IMR-90 (cell line): Measurements from ENCODE around the gene MOB3B. TPM values are rescaled to one million over a fixed set of nuclear protein-coding genes. Genes with fewer than 3 reads are reported as not detected.

Source experiments
- ATAC-seq: fragments of 200-7000 bp; cut with Tn5 transposase; 2 replicates; pipeline ENCODE4 v1.9.1; 2020; ENCODE audit warnings: low read depth, mild to moderate bottlenecking, moderate library complexity
- BruUV-seq: library from RNA; stranded (reverse); fragments of 400-500 nt; replicated peaks from 2 replicates; lab custom pipeline; 2021; lab: Mats Ljungman, UMichigan
- CTCF ChIA-PET: fragments of 300-600 bp; formaldehyde crosslinking; extraction: SDS; loops from one replicate; lab custom pipeline; 2021; ENCODE audit warnings: antibody characterized with exemption; lab: Yijun Ruan, JAX
- POLR2A ChIA-PET: fragments of 300-600 bp; sonication (Branson Sonifier 250); formaldehyde crosslinking; loops from one replicate; lab custom pipeline; 2022; ENCODE audit warnings: antibody characterized with exemption; ENCODE audit not compliant: unreplicated experiment; lab: Charles Lee
- DNase-seq: peaks from one replicate; pipeline ENCODE4 v3.0.0; 2013
- H2AFZ ChIP-seq: replicated peaks from 2 replicates; pipeline ENCODE3; 2013; ENCODE audit warnings: low read length, mild to moderate bottlenecking; ENCODE audit not compliant: poor library complexity
- H2AK5ac ChIP-seq: 2 replicates; pipeline ENCODE4 v1.6.1; 2013; ENCODE audit warnings: low read depth, low read length, inconsistent platforms
- H2AK9ac ChIP-seq: replicated peaks from 2 replicates; pipeline ENCODE3; 2013; ENCODE audit warnings: mild to moderate bottlenecking, low read depth, low read length, moderate library complexity; ENCODE audit not compliant: poor library complexity
- H2BK120ac ChIP-seq: 2 replicates; pipeline ENCODE4 v1.6.1; 2013; ENCODE audit warnings: low read depth, low read length, inconsistent platforms
- H2BK15ac ChIP-seq: 3 replicates; pipeline ENCODE4 v1.6.1; 2013; ENCODE audit warnings: low read depth, low read length, inconsistent platforms
- H2BK20ac ChIP-seq: 2 replicates; pipeline ENCODE4 v1.6.1; 2013; ENCODE audit warnings: low read depth, mild to moderate bottlenecking, inconsistent platforms, low read length, moderate library complexity
- H2BK5ac ChIP-seq: 2 replicates; pipeline ENCODE4 v1.6.1; 2013; ENCODE audit warnings: mild to moderate bottlenecking, low read depth, low read length, inconsistent platforms; ENCODE audit not compliant: poor library complexity, severe bottlenecking
- H3K14ac ChIP-seq: replicated peaks from 2 replicates; pipeline ENCODE4 v1.6.1; 2013; ENCODE audit warnings: low read depth, low read length, inconsistent platforms
- H3K18ac ChIP-seq: 2 replicates; pipeline ENCODE4 v1.6.1; 2013; ENCODE audit warnings: low read depth, low read length, control low read depth
- H3K23ac ChIP-seq: 2 replicates; pipeline ENCODE4 v1.6.1; 2013; ENCODE audit warnings: low read depth, low read length, inconsistent platforms
- H3K27ac ChIP-seq: 2 replicates; pipeline ENCODE4 v1.5.1; 2013; ENCODE audit warnings: mild to moderate bottlenecking, control low read depth, low read length; ENCODE audit not compliant: insufficient read depth
- H3K27me3 ChIP-seq: 2 replicates; pipeline ENCODE4 v1.6.1; 2013; ENCODE audit warnings: low read length; ENCODE audit not compliant: control insufficient read depth, insufficient read depth
- H3K36me3 ChIP-seq: 2 replicates; pipeline ENCODE4 v1.6.1; 2013; ENCODE audit warnings: low read length, mixed read lengths; ENCODE audit not compliant: control insufficient read depth, insufficient read depth
- H3K4ac ChIP-seq: 2 replicates; pipeline ENCODE4 v1.6.1; 2013; ENCODE audit warnings: low read depth, low read length, inconsistent platforms
- H3K4me1 ChIP-seq: 2 replicates; pipeline ENCODE4 v1.6.1; 2013; ENCODE audit warnings: low read length, mixed read lengths; ENCODE audit not compliant: control insufficient read depth, insufficient read depth
- H3K4me2 ChIP-seq: 2 replicates; pipeline ENCODE4 v1.6.1; 2013; ENCODE audit warnings: low read depth, mild to moderate bottlenecking, control low read depth, low read length, moderate library complexity
- H3K4me3 ChIP-seq: 2 replicates; pipeline ENCODE4 v1.5.1; 2013; ENCODE audit warnings: low read depth, mild to moderate bottlenecking, control low read depth, low read length, moderate library complexity; ENCODE audit not compliant: insufficient read depth
- H3K56ac ChIP-seq: 2 replicates; pipeline ENCODE4 v1.6.1; 2013; ENCODE audit warnings: low read length, inconsistent platforms; ENCODE audit not compliant: insufficient read depth; ENCODE audit errors: extremely low read depth
- H3K79me1 ChIP-seq, 2 experiments: 2 replicates each; pipeline ENCODE4 v1.6.1; 2013; ENCODE audit warnings: low read length in 2 of 2, inconsistent platforms in 1 of 2, low read depth in 1 of 2
- H3K9ac ChIP-seq: 2 replicates; pipeline ENCODE4 v1.6.1; 2013; ENCODE audit warnings: low read depth, low read length, control low read depth
- H3K9me1 ChIP-seq: 2 replicates; pipeline ENCODE4 v1.6.1; 2013; ENCODE audit warnings: low read length, inconsistent platforms; ENCODE audit not compliant: insufficient read depth
- H3K9me3 ChIP-seq: 2 replicates; pipeline ENCODE4 v1.6.1; 2013; ENCODE audit warnings: low read length; ENCODE audit not compliant: control insufficient read depth, insufficient read depth
- H4K20me1 ChIP-seq: 2 replicates; pipeline ENCODE4 v1.6.1; 2013; ENCODE audit warnings: low read length, inconsistent platforms; ENCODE audit not compliant: insufficient read depth
- H4K5ac ChIP-seq: 2 replicates; pipeline ENCODE4 v1.6.1; 2013; ENCODE audit warnings: mild to moderate bottlenecking, low read depth, low read length, control low read depth
- H4K8ac ChIP-seq, 2 experiments: 2 replicates each; pipeline ENCODE4 v1.6.1; 2013; ENCODE audit warnings: low read depth in 2 of 2, low read length in 2 of 2, control low read depth in 1 of 2, inconsistent platforms in 1 of 2
- H4K91ac ChIP-seq: 2 replicates; pipeline ENCODE4 v1.6.1; 2013; ENCODE audit warnings: low read depth, low read length, inconsistent platforms; ENCODE audit not compliant: insufficient read depth
- BHLHE40 ChIP-seq: fragments of 150-350 bp; IDR thresholded peaks from 2 replicates; pipeline ENCODE4 v1.6.1; 2016; ENCODE audit warnings: mild to moderate bottlenecking, low read depth, low read length
- CEBPB ChIP-seq: IDR thresholded peaks from 2 replicates; pipeline ENCODE4 v1.6.1; 2012; ENCODE audit warnings: low read depth, low read length, improper control_type of control experiment
- CHD1 ChIP-seq: IDR thresholded peaks from 2 replicates; pipeline ENCODE4 v1.6.1; 2012; ENCODE audit warnings: low read depth, low read length, improper control_type of control experiment
- CTCF ChIP-seq: conservative IDR thresholded peaks from 2 replicates; pipeline ENCODE4 v1.5.1; 2012; ENCODE audit warnings: mild to moderate bottlenecking, low read depth, low read length, improper control_type of control experiment
- ELK1 ChIP-seq: fragments of 150-350 bp; IDR thresholded peaks from 2 replicates; pipeline ENCODE4 v1.6.1; 2016; ENCODE audit warnings: low read depth, mild to moderate bottlenecking, low read length, moderate library complexity, borderline replicate concordance
- FOS ChIP-seq: fragments of 150-350 bp; IDR thresholded peaks from 2 replicates; pipeline ENCODE4 v1.6.1; 2016; ENCODE audit warnings: low read depth, low read length
- MAFK ChIP-seq: IDR thresholded peaks from 2 replicates; pipeline ENCODE4 v1.6.1; 2012; ENCODE audit warnings: low read depth, low read length, improper control_type of control experiment
- MAZ ChIP-seq: IDR thresholded peaks from 2 replicates; pipeline ENCODE4 v1.6.1; 2012; ENCODE audit warnings: low read depth, mild to moderate bottlenecking, low read length, improper control_type of control experiment, moderate library complexity, borderline replicate concordance
- MXI1 ChIP-seq: IDR thresholded peaks from 2 replicates; pipeline ENCODE4 v1.6.1; 2012; ENCODE audit warnings: low read depth, mild to moderate bottlenecking, low read length, moderate library complexity, borderline replicate concordance
- NFE2L2 ChIP-seq: fragments of 150-350 bp; IDR thresholded peaks from 2 replicates; pipeline ENCODE4 v1.6.1; 2016; ENCODE audit warnings: low read depth, mild to moderate bottlenecking, low read length
- POLR2A ChIP-seq: IDR thresholded peaks from 2 replicates; pipeline ENCODE4 v1.6.1; 2012; ENCODE audit warnings: mild to moderate bottlenecking, low read depth, low read length
- RAD21 ChIP-seq: IDR thresholded peaks from 2 replicates; pipeline ENCODE4 v1.6.1; 2012; ENCODE audit warnings: low read length, improper control_type of control experiment
- RCOR1 ChIP-seq: IDR thresholded peaks from 2 replicates; pipeline ENCODE4 v1.6.1; 2012; ENCODE audit warnings: mild to moderate bottlenecking, low read length, improper control_type of control experiment; ENCODE audit not compliant: insufficient replicate concordance
- RFX5 ChIP-seq: IDR thresholded peaks from 2 replicates; pipeline ENCODE4 v1.8.0; 2012; ENCODE audit warnings: low read depth, mild to moderate bottlenecking, low read length, moderate library complexity
- SMC3 ChIP-seq: fragments of 150-350 bp; IDR thresholded peaks from 2 replicates; pipeline ENCODE4 v1.6.1; 2016; ENCODE audit warnings: low read depth, mild to moderate bottlenecking, antibody characterized with exemption, low read length, moderate library complexity
- USF2 ChIP-seq: fragments of 150-350 bp; IDR thresholded peaks from 2 replicates; pipeline ENCODE4 v1.6.1; 2017; ENCODE audit warnings: mild to moderate bottlenecking, antibody characterized with exemption, low read length, low read depth
- WGBS, 2 experiments: methylation state at CpG; one replicate each; pipeline versions ENCODE4 v1.1.5 to v1.1.7; 2013; ENCODE audit warnings: missing lambda C conversion rate in 2 of 2; ENCODE audit not compliant: insufficient read length in 1 of 2; ENCODE audit errors: extremely low coverage in 2 of 2; 5-methylcytosine and 5-hydroxymethylcytosine counted together
- dilution Hi-C: fragments of 300-500 bp; cut with HindIII; formaldehyde crosslinking; loops from one replicate; pipeline ENCODE4 v1.14.3; 2018; ENCODE audit warnings: low sequenced_read_pairs; ENCODE audit not compliant: unreplicated experiment
- in situ Hi-C: fragments of 300-500 bp; cut with MboI; formaldehyde crosslinking; loops from 3 replicates; pipeline ENCODE4 v1.14.3; 2019; ENCODE audit warnings: low sequenced_read_pairs, inconsistent platforms, mixed read lengths
- intact Hi-C: fragments of 100-400 bp; cut with micrococcal nuclease; formaldehyde crosslinking; loops from 2 replicates; pipeline ENCODE4 v1.10.0; 2022
- polyA plus RNA-seq, 3 experiments: library from polyadenylated mRNA; depleted of rRNA; stranded (reverse); fragments of >200 nt; gene quantifications; 2 replicates each; pipeline ENCODE4 v1.2.3, GENCODE V29; 2012; ENCODE audit warnings: low replicate concordance in 1 of 3
- total RNA-seq: library from RNA; depleted of rRNA; stranded (reverse); fragments of >200 nt; gene quantifications from 2 replicates; pipeline ENCODE4 v1.2.3, GENCODE V29; 2012

The MOB3B gene
- total and polyA plus RNA-seq, 2 of the 4 experiments (the other 2 are of a cell fraction), result under 0.01 to 0.02 TPM

- H3K4ac ChIP-seq, result no peak overlapping the region
- in situ Hi-C loops, result no loop called here
- H4K8ac ChIP-seq, result no peak overlapping the region
- H3K9me3 ChIP-seq, result no peaks in the 10 kb centered on the region
- no peak overlapping the region for H3K18ac ChIP-seq
- H2AFZ ChIP-seq, result no peak overlapping the region
- H4K91ac ChIP-seq, result no peak overlapping the region
- H2BK5ac ChIP-seq, result no peak overlapping the region
- H2AK5ac ChIP-seq, result no peak overlapping the region
- no peaks in the 10 kb centered on the region for H3K36me3 ChIP-seq
- DNase-seq (no peak), ATAC-seq (no peak)
- CTCF ChIA-PET, result no interaction called here
- no TSS peak for BruUV-seq
- H2BK20ac ChIP-seq, result no peak overlapping the region
- peaks cover 3 to 8% of the 10 kb centered on the region in 2 experiments; a peak in 2 of 4 replicates for H3K79me1 ChIP-seq
- no peaks in the 10 kb centered on the region for H3K9me1 ChIP-seq
- H4K20me1 ChIP-seq, result peaks cover 3% of the 10 kb centered on the region; the same call in 1 of the 2 replicates
- 60% methylated on average over 1 of the region's 3 CpGs; no CpG with 5 or more reads in 1 of the 2 experiments for WGBS, 2 experiments
- TF ChIP-seq CTCF, result no peak
- TF ChIP-seq NFE2L2, result no peak
- TF ChIP-seq CEBPB, result no peak
- TF ChIP-seq MAZ, result no peak
- no peak for TF ChIP-seq SMC3
- no peak for TF ChIP-seq FOS
- no peak for TF ChIP-seq POLR2A
- no peak for TF ChIP-seq MAFK
- no peak for TF ChIP-seq RAD21
- no peak for TF ChIP-seq RFX5
- no peak for TF ChIP-seq ELK1
- TF ChIP-seq USF2, result no peak
- TF ChIP-seq CHD1, result no peak
- TF ChIP-seq RCOR1, result no peak
- no peak for TF ChIP-seq MXI1
- TF ChIP-seq BHLHE40, result no peak
- no peak overlapping the region for H3K56ac ChIP-seq
- H2AK9ac ChIP-seq, result no peak overlapping the region
- intact Hi-C loops, result no loop called here
- no peak overlapping the region for H3K9ac ChIP-seq
- H3K27ac ChIP-seq, result no peak overlapping the region
- H3K23ac ChIP-seq, result no peak overlapping the region; the same call in 1 of the 2 replicates
- H3K14ac ChIP-seq, result no peak overlapping the region
- dilution Hi-C loops, result no loop called here
- H3K4me3 ChIP-seq, result no peak overlapping the region
- H3K27me3 ChIP-seq, result no peaks in the 10 kb centered on the region
- H2BK120ac ChIP-seq, result no peak overlapping the region
- no peak overlapping the region for H4K5ac ChIP-seq
- H3K4me1 ChIP-seq, result no peaks in the 10 kb centered on the region; the same call in 1 of the 2 replicates
- H3K4me2 ChIP-seq, result no peak overlapping the region
- POLR2A ChIA-PET, result no interaction called here
- no peak overlapping the region for H2BK15ac ChIP-seq
Observed at GRCh38 chr9:27572061-27572460, 42.4 kb upstream of the MOB3B start.
